ENCODE data around the gene TMPRSS11F.

Gene TMPRSS11F

DNA sequence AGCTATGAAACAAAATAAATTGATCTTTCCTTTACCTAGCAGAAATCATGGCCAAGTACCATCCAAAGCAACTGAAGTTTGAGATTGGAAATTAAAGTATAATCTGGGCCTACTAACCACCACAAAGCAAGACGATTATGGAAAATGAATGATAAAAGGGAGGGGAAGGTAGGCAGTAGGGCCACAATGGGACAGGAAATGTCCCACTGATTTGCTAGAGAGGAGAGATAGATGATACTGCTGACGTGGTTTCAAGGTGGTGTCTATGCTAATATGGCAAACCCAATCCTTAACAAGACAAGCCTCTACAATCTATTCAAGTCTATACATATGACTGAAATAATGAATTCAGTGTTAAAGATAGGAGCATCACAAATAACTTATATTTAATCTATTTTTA is 6.1 kb downstream of the TMPRSS11F start:
- DNase-seq (ENCODE audit: low read depth, low spot score) = no peak
- Histone ChIP-seq H3K36me3 (ENCODE audit: insufficient read depth, low read length) (no peaks in the 10 kb centered on the region), H3K9me3 (ENCODE audit: low read depth, low read length) (no peaks in the 10 kb centered on the region), H3K4me3 (no peak overlapping the region), H3K27ac (no peak overlapping the region), H3K9ac (ENCODE audit: insufficient read length) (no peak overlapping the region)
- TF ChIP-seq EZH2 (IDR thresholded peaks at IDR 0.05) = no peak
- no peak for TF ChIP-seq FOXP2 (optimal IDR thresholded peaks at IDR 0.05; ENCODE audit: control extremely low read depth, extremely low read length, insufficient read depth)
- TF ChIP-seq POLR2AphosphoS5 (IDR thresholded peaks at IDR 0.05; ENCODE audit: borderline replicate concordance, low read depth, low read length) = no peak

DNA sequence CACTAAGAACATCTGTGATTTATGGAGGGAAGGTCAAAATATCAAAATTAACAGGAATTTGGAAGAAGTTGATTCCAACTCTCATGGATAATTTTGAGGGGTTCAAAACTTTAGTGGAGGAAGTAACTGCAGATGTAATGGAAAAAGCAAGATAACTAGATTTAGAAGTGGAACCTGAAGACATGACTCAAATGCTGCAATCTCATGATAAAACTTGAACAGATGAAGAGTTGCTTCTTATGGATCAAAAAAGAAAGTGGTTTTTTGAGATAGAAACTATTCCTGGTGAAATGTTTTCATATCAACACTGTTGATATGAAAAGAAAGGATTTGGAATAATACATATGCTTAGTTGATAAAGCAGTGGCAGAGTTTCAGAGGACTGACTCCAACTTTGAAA is 9.7 kb downstream of the TMPRSS11F start:
- H3K36me3 ChIP-seq (ENCODE audit: insufficient read depth, low read length) = no peaks in the 10 kb centered on the region
- no peak overlapping the region for H3K4me3 ChIP-seq
- TF ChIP-seq POLR2AphosphoS5 (IDR thresholded peaks at IDR 0.05; ENCODE audit: borderline replicate concordance, low read depth, low read length) (no peak), EZH2 (IDR thresholded peaks at IDR 0.05) (no peak), FOXP2 (optimal IDR thresholded peaks at IDR 0.05; ENCODE audit: control extremely low read depth, extremely low read length, insufficient read depth) (no peak)
- no peaks in the 10 kb centered on the region for H3K9me3 ChIP-seq (ENCODE audit: low read depth, low read length)
- DNase-seq (ENCODE audit: low read depth, low spot score) = no peak
- H3K27ac ChIP-seq = no peak overlapping the region
- H3K9ac ChIP-seq (ENCODE audit: insufficient read length) = no peak overlapping the region

DNA sequence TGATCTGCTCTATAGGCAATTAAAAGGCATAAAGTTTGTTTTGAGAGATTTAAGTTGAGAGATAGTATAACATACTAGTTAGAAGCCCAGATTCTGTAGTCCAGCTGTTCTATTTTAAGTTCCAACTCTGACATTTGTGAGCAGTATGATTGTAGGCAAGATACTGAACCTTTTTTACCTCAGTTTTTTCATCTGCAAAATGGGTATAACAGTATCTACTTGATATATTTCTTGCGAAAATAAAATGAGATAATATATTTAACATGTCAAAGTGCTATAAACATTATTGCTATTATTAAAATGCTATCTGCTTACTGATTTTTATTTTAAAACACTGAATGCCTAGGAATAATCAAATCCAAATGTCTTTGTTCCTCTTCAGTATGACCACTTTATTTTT is 19.2 kb downstream of the TMPRSS11F start:
- peak overlapping the region; percentile 54 for H3K4me3 ChIP-seq
- H3K9me3 ChIP-seq (ENCODE audit: low read depth, low read length) = no peaks in the 10 kb centered on the region
- H3K9ac ChIP-seq (ENCODE audit: insufficient read length) = no peak overlapping the region
- DNase-seq (ENCODE audit: low read depth, low spot score) = no peak
- peak overlapping the region; percentile 93 for H3K27ac ChIP-seq
- TF ChIP-seq FOXP2 (optimal IDR thresholded peaks at IDR 0.05; ENCODE audit: control extremely low read depth, extremely low read length, insufficient read depth) (no peak), POLR2AphosphoS5 (IDR thresholded peaks at IDR 0.05; ENCODE audit: borderline replicate concordance, low read depth, low read length) (no peak), EZH2 (IDR thresholded peaks at IDR 0.05) (no peak)
- no peaks in the 10 kb centered on the region for H3K36me3 ChIP-seq (ENCODE audit: insufficient read depth, low read length)

DNA sequence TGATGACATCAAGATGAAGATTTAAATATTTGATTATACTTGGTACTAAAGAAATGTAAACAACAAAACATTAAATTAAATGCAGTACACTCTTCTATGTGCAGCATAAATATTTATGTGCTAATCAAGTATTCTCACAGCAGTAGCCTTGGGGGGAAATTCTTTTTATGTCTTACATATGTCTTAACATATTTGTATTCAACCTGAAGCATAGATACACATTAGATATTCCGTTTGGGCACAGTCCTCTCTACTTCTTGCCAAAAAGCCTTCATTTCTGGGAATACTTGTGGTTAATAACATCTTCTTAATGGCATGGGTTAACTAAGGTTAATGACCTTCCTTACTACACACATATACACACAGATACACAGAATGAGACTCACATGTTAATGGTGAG is 19.8 kb downstream of the TMPRSS11F start:
- Histone ChIP-seq H3K4me3 (peak overlapping the region; percentile 54), H3K36me3 (ENCODE audit: insufficient read depth, low read length) (no peaks in the 10 kb centered on the region), H3K9ac (ENCODE audit: insufficient read length) (no peak overlapping the region), H3K9me3 (ENCODE audit: low read depth, low read length) (no peaks in the 10 kb centered on the region), H3K27ac (peak overlapping the region; percentile 93)
- TF ChIP-seq POLR2AphosphoS5 (IDR thresholded peaks at IDR 0.05; ENCODE audit: borderline replicate concordance, low read depth, low read length) = no peak; the same call in 1 of the 2 replicates
- TF ChIP-seq FOXP2 (optimal IDR thresholded peaks at IDR 0.05; ENCODE audit: control extremely low read depth, extremely low read length, insufficient read depth) = peak; percentile 28
- TF ChIP-seq EZH2 (IDR thresholded peaks at IDR 0.05) = no peak
- DNase-seq (ENCODE audit: low read depth, low spot score) = peak; percentile 94

DNA sequence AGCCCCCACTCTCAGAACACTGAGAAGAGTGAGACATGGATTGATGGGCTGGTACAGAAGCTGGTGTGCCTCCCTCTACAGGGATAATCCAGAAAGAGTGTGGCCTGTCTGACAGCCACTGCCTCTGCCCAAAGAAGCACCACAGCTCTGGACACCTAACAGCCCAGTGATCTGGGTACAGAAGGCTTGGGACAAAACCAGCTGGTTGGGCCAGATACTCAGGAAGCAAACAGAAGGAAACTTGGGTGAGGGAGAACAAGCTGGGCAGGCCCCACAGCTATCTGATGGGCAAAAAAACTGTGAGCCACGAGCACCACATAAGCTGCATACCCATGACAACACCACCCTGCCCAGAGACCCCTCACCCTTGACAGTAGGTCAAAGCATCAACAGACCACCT is 46.9 kb downstream of the TMPRSS11F start:
- DNase-seq (ENCODE audit: low read depth, low spot score) = no peak
- Histone ChIP-seq H3K4me3 (no peak overlapping the region), H3K36me3 (ENCODE audit: insufficient read depth, low read length) (no peaks in the 10 kb centered on the region), H3K9me3 (ENCODE audit: low read depth, low read length) (no peaks in the 10 kb centered on the region), H3K27ac (no peak overlapping the region), H3K9ac (ENCODE audit: insufficient read length) (no peak overlapping the region)
- TF ChIP-seq EZH2 (IDR thresholded peaks at IDR 0.05) = no peak
- no peak for TF ChIP-seq POLR2AphosphoS5 (IDR thresholded peaks at IDR 0.05; ENCODE audit: borderline replicate concordance, low read depth, low read length)
- TF ChIP-seq FOXP2 (optimal IDR thresholded peaks at IDR 0.05; ENCODE audit: control extremely low read depth, extremely low read length, insufficient read depth) = no peak

DNA sequence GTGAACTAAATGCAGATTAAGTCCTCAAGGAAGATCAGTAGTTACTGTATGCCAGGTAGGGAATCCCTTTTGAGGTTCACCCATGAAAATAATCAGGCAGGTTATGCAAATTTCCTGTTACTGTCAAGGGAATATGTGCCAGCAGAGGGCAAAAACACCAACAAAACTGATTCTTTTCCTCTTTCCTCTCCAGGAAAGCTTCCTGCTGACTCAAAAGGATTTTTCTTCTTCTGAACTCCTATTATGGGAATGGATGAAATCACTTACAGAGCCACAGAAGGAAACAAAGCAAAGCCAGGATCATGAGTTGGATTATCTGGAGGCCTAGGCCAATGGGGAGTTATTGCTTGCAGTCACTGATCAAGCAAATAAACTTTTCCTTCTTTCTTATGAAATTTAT is 49.7 kb downstream of the TMPRSS11F start:
- DNase-seq (ENCODE audit: low read depth, low spot score) = no peak
- Histone ChIP-seq H3K36me3 (ENCODE audit: insufficient read depth, low read length) (no peaks in the 10 kb centered on the region), H3K27ac (no peak overlapping the region), H3K9me3 (ENCODE audit: low read depth, low read length) (no peaks in the 10 kb centered on the region), H3K4me3 (no peak overlapping the region), H3K9ac (ENCODE audit: insufficient read length) (no peak overlapping the region)
- TF ChIP-seq FOXP2 (optimal IDR thresholded peaks at IDR 0.05; ENCODE audit: control extremely low read depth, extremely low read length, insufficient read depth) (no peak), POLR2AphosphoS5 (IDR thresholded peaks at IDR 0.05; ENCODE audit: borderline replicate concordance, low read depth, low read length) (no peak), EZH2 (IDR thresholded peaks at IDR 0.05) (no peak)

DNA sequence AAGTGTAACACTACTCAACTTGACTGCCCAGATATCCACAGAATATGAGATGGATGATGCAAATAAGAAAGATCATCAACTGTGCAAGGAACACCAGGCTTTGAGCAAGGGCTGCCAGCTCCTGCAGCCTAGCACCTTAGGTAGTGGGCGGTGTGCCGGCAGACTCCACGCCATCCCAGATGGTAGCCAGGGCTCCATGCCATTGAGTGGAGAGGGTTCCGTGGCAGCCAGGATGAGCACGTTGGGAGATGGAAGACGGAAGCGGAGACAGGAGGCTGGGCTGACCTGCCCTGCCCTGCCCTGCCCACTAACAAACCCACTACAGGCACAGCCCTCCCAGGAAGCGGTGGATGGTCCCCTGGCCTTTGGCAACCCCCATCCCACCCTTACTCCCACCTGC is 51.9 kb downstream of the TMPRSS11F start:
- no peak overlapping the region for H3K9ac ChIP-seq (ENCODE audit: insufficient read length)
- DNase-seq (ENCODE audit: low read depth, low spot score) = no peak
- no peak for TF ChIP-seq FOXP2 (optimal IDR thresholded peaks at IDR 0.05; ENCODE audit: control extremely low read depth, extremely low read length, insufficient read depth)
- no peak overlapping the region for H3K4me3 ChIP-seq
- no peaks in the 10 kb centered on the region for H3K36me3 ChIP-seq (ENCODE audit: insufficient read depth, low read length)
- no peaks in the 10 kb centered on the region for H3K9me3 ChIP-seq (ENCODE audit: low read depth, low read length)
- no peak overlapping the region for H3K27ac ChIP-seq

DNA sequence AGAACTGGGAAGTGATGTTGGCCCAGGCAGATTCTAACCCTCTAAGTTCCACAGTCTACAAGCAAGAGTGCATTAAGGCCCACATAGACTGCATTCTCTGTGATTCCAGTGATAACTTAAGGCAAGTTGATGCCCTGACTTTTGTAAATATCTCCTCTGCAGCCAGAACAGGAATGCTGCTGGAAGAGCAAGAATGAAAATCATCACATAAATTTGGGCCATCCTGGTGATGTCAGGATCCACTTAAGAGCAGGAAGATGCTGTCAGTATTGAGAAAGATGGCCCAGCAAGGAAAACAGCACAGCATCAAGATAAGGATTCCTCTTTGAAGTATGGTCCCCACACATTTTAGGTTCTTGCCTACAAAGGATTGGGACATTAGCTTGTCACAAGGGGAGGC is 52.4 kb downstream of the TMPRSS11F start:
- Histone ChIP-seq H3K4me3 (no peak overlapping the region), H3K9ac (ENCODE audit: insufficient read length) (no peak overlapping the region), H3K9me3 (ENCODE audit: low read depth, low read length) (no peaks in the 10 kb centered on the region), H3K36me3 (ENCODE audit: insufficient read depth, low read length) (no peaks in the 10 kb centered on the region), H3K27ac (no peak overlapping the region)
- TF ChIP-seq POLR2AphosphoS5 (IDR thresholded peaks at IDR 0.05; ENCODE audit: borderline replicate concordance, low read depth, low read length) (no peak), EZH2 (IDR thresholded peaks at IDR 0.05) (no peak), FOXP2 (optimal IDR thresholded peaks at IDR 0.05; ENCODE audit: control extremely low read depth, extremely low read length, insufficient read depth) (no peak)
- no peak for DNase-seq (ENCODE audit: low read depth, low spot score)

DNA sequence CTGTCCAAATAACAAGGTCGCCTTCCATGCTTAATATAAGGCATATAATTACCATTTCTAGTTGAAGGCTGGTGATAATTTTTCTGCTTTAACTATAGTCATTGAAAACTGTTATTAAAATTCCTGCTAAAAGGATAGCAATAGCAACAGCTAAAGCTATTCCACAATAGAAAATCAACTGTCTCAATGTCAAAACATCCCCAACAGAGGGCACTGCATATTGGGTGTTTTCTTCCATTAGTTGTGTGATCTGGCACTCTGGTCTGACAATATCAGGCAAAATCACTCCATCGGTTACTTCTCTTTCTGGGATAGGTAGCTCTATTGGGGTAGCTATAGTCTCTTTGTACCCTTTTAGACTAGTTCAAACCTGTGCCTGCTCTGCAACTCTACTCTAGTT is 53.5 kb downstream of the TMPRSS11F start:
- no peak overlapping the region for H3K27ac ChIP-seq
- DNase-seq (ENCODE audit: low read depth, low spot score) = no peak
- H3K4me3 ChIP-seq = no peak overlapping the region
- TF ChIP-seq FOXP2 (optimal IDR thresholded peaks at IDR 0.05; ENCODE audit: control extremely low read depth, extremely low read length, insufficient read depth) (no peak), POLR2AphosphoS5 (IDR thresholded peaks at IDR 0.05; ENCODE audit: borderline replicate concordance, low read depth, low read length) (no peak), EZH2 (IDR thresholded peaks at IDR 0.05) (no peak)
- H3K36me3 ChIP-seq (ENCODE audit: insufficient read depth, low read length) = no peaks in the 10 kb centered on the region
- H3K9ac ChIP-seq (ENCODE audit: insufficient read length) = no peak overlapping the region
- H3K9me3 ChIP-seq (ENCODE audit: low read depth, low read length) = no peaks in the 10 kb centered on the region
